Tibial artery (tissue), 4 donors: Measurements from ENCODE around the gene PIP5K1C.

Experiments used
- DNase-seq, 2 donors: peaks; one replicate each; pipeline ENCODE4 v3.0.0-alpha.2; 2019
- H3K27ac ChIP-seq, 2 donors: fragments of 200-600 bp; sonication (generic) in 1 of 2; 1 replicate in 1 of 2; 2 replicates in 1 of 2; pipeline ENCODE4 v1.5.1; 2018 to 2019; ENCODE audit warnings: mild to moderate bottlenecking in 1 of 2
- H3K27me3 ChIP-seq, 2 donors: fragments of 200-600 bp; sonication (generic) in 1 of 2; one replicate each; pipeline versions ENCODE4 v1.5.1 to v1.6.0; 2016 to 2019
- H3K36me3 ChIP-seq, 3 donors: fragments of 200-600 bp; sonication (generic) in 2 of 3; one replicate each; pipeline ENCODE4 v1.5.1; 2016 to 2019; ENCODE audit warnings: mild to moderate bottlenecking in 2 of 3
- H3K4me1 ChIP-seq, 4 donors: fragments of 200-600 bp; sonication (generic) in 2 of 4; 1 replicate in 3 of 4; 2 replicates in 1 of 4; pipeline ENCODE4 v1.5.1; 2016 to 2019
- H3K4me3 ChIP-seq, 2 donors: fragments of 200-600 bp; sonication (generic) in 1 of 2; 1 replicate in 1 of 2; 2 replicates in 1 of 2; pipeline ENCODE4 v1.5.1; 2018 to 2019; ENCODE audit warnings: mild to moderate bottlenecking in 2 of 2
- H3K9me3 ChIP-seq, 3 donors: fragments of 200-600 bp; sonication (generic) in 1 of 3; one replicate each; pipeline ENCODE4 v1.5.1; 2016 to 2019
- CTCF ChIP-seq, 2 experiments: fragments of 200-600 bp in 1 of 2; fragments of 450-650 bp in 1 of 2; IDR thresholded peaks; one replicate each; pipeline ENCODE4 v1.5.1; 2017 to 2019; ENCODE audit warnings: antibody characterized with exemption in 2 of 2, mild to moderate bottlenecking in 1 of 2, moderate library complexity in 1 of 2
- intact Hi-C: fragments of 100-400 bp; cut with DNase I; formaldehyde crosslinking; loops from one replicate; pipeline ENCODE4 v1.15.0; 2023; ENCODE audit warnings: low total_unique reads

PIP5K1C gene

GRCh38 chr19:3700242-3701032 lies at the start of gene PIP5K1C:
TSS of gene PIP5K1C (minus strand) at chr19:3700468. CDS start at chr19:3700390, 78 bp downstream.
- intact Hi-C loops = loop anchor here (2.0 kb wide), 1 partner anchor 36 kb away; no protein-coding TSS in a partner anchor
- H3K27me3 ChIP-seq = peaks cover 0 to 9% of the 10 kb centered on the region in 2 donors
- peak; percentile 82 to 90 for DNase-seq
- no peaks in the 10 kb centered on the region for H3K9me3 ChIP-seq
- peaks cover 0 to 41% (median 21%) of the 10 kb centered on the region in 4 donors for H3K4me1 ChIP-seq
- peaks cover 0 to 10% (median 0%) of the 10 kb centered on the region in 3 donors for H3K36me3 ChIP-seq
- peak within 1 kb of the TSS; percentile 86 to 87 for H3K27ac ChIP-seq
- TF ChIP-seq CTCF (IDR thresholded peaks at IDR 0.05) = peak; percentile 76 to 96
- H3K4me3 ChIP-seq = peak within 1 kb of the TSS; percentile 79 to 98

- peaks cover 0 to 4% of the 10 kb centered on the region in 2 donors for H3K27me3 ChIP-seq
- no peak for DNase-seq
- H3K4me3 ChIP-seq = no peak overlapping the region
- H3K27ac ChIP-seq = no peak overlapping the region
- peaks cover 40 to 50% (median 44%) of the 10 kb centered on the region in 3 donors for H3K36me3 ChIP-seq
- no peak for TF ChIP-seq CTCF (IDR thresholded peaks at IDR 0.05)
- no peaks in the 10 kb centered on the region for H3K9me3 ChIP-seq
- no peaks in the 10 kb centered on the region for H3K4me1 ChIP-seq
- intact Hi-C loops = no loop called here
Measured at GRCh38 chr19:3748965-3749364, 48.7 kb upstream of the PIP5K1C start.

GRCh38 chr19:3746371-3747056 lies 46.2 kb upstream of the PIP5K1C start:
- no peak for TF ChIP-seq CTCF (IDR thresholded peaks at IDR 0.05)
- no peak for DNase-seq
- H3K27ac ChIP-seq = no peak overlapping the region
- no peaks in the 10 kb centered on the region for H3K4me1 ChIP-seq
- H3K36me3 ChIP-seq = peaks cover 18 to 25% (median 20%) of the 10 kb centered on the region in 3 donors
- H3K9me3 ChIP-seq = no peaks in the 10 kb centered on the region
- peaks cover 0 to 4% of the 10 kb centered on the region in 2 donors for H3K27me3 ChIP-seq
- no peak overlapping the region for H3K4me3 ChIP-seq
- intact Hi-C loops = no loop called here

- DNase-seq = no peak
- intact Hi-C loops = no loop called here
- no peaks in the 10 kb centered on the region for H3K4me1 ChIP-seq
- peaks cover 8 to 16% (median 10%) of the 10 kb centered on the region in 3 donors for H3K36me3 ChIP-seq
- no peak overlapping the region for H3K27ac ChIP-seq
- TF ChIP-seq CTCF (IDR thresholded peaks at IDR 0.05) = no peak
- no peak overlapping the region for H3K4me3 ChIP-seq
- peaks cover 0 to 4% of the 10 kb centered on the region in 2 donors for H3K27me3 ChIP-seq
- H3K9me3 ChIP-seq = no peaks in the 10 kb centered on the region
Measured at GRCh38 chr19:3745363-3746045, 45.2 kb upstream of the PIP5K1C start.

- Histone ChIP-seq H3K36me3 (peaks cover 0 to 15% (median 0%) of the 10 kb centered on the region in 3 donors), H3K4me1 (no peaks in the 10 kb centered on the region), H3K9me3 (no peaks in the 10 kb centered on the region), H3K27me3 (peaks cover 0 to 15% of the 10 kb centered on the region in 2 donors), H3K4me3 (no peak overlapping the region), H3K27ac (no peak overlapping the region)
- intact Hi-C loops = no loop called here
- TF ChIP-seq CTCF (IDR thresholded peaks at IDR 0.05) = no peak
- no peak for DNase-seq
Measured at GRCh38 chr19:3743486-3743885, 43.2 kb upstream of the PIP5K1C start.
